Adrenal gland (tissue), 19 donors: ENCODE measurements around the gene FAM83D. TPM values are rescaled to one million over a fixed set of nuclear protein-coding genes. Genes with fewer than 3 reads are reported as not detected.

Experiments used
- DNase-seq, 7 donors: peaks; one replicate each; pipeline ENCODE4 v3.0.0-alpha.2; 2019 to 2020
- H3K27ac ChIP-seq, 5 donors: fragments of 200-600 bp; sonication (generic) in 4 of 5; 1 replicate in 3 of 5; 2 replicates in 2 of 5; pipeline versions ENCODE4 v1.5.1 to v1.8.0; 2016 to 2020; ENCODE audit warnings: mild to moderate bottlenecking in 1 of 5
- H3K27me3 ChIP-seq: fragments of 200-600 bp; 2 replicates; pipeline ENCODE4 v1.8.0; 2021
- H3K36me3 ChIP-seq, 2 donors: fragments of 200-600 bp; replicated peaks in 1 of 2; 1 replicate in 1 of 2; 2 replicates in 1 of 2; pipeline versions ENCODE4 v1.5.1 to v1.8.0; 2018 to 2022
- H3K4me1 ChIP-seq, 2 donors: fragments of 200-600 bp; replicated peaks in 1 of 2; 1 replicate in 1 of 2; 2 replicates in 1 of 2; pipeline versions ENCODE4 v1.5.1 to v1.8.0; 2018 to 2021
- H3K4me3 ChIP-seq, 4 donors: fragments of 200-600 bp; sonication (generic) in 3 of 4; one replicate each; pipeline ENCODE4 v1.5.1; 2016 to 2018
- H3K9me3 ChIP-seq, 3 donors: fragments of 200-600 bp; sonication (generic) in 1 of 3; replicated peaks in 1 of 3; 1 replicate in 2 of 3; 2 replicates in 1 of 3; pipeline versions ENCODE4 v1.5.1 to v1.8.0; 2016 to 2021
- CTCF ChIP-seq, 6 experiments: fragments of 450-650 bp in 4 of 6; fragments of 200-600 bp in 2 of 6; sonication (generic) in 1 of 6; IDR thresholded peaks; 1 replicate in 5 of 6; 2 replicates in 1 of 6; pipeline versions ENCODE4 v1.5.1 to v1.8.0; 2016 to 2021; ENCODE audit warnings: antibody characterized with exemption in 6 of 6, mild to moderate bottlenecking in 2 of 6, moderate library complexity in 1 of 6
- POLR2A ChIP-seq, 2 donors: fragments of 450-650 bp; IDR thresholded peaks; one replicate each; pipeline ENCODE4 v1.6.1; 2017; ENCODE audit warnings: antibody characterized with exemption in 2 of 2, mild to moderate bottlenecking in 2 of 2, moderate library complexity in 1 of 2
- WGBS, 4 donors: extraction: QIAGEN DNeasy Blood & Tissue Kit in 2 of 4; methylation state at CpG; one replicate each; pipeline versions ENCODE4 v1.1.5 to v1.1.7; 2013 to 2017; 5-methylcytosine and 5-hydroxymethylcytosine counted together
- intact Hi-C, 2 donors: fragments of 100-400 bp; cut with DNase I; formaldehyde crosslinking; loops; one replicate each; pipeline versions ENCODE4 v1.14.1 to v1.15.0; 2022 to 2023
- long read RNA-seq, 10 donors: library from polyadenylated mRNA in 3 of 10; unstranded in 2 of 10; stranded (forward) in 1 of 10; transcript quantifications; one replicate each; pipeline ENCODE4 v2.0.0 and lab custom pipeline, GENCODE V29; 2021 to 2026
- polyA plus RNA-seq, 3 donors: library from polyadenylated mRNA; stranded (reverse); fragments of 200-250 nt in 2 of 3; fragments of 350-450 nt in 1 of 3; fragmentation: Illumina TruSeq in 1 of 3; extraction: RNeasy Lipid Tissue Mini Kit (QIAGEN cat#74804) in 1 of 3; gene quantifications; one replicate each; pipeline ENCODE4 v1.2.3, GENCODE V29; 2013 to 2014
- total RNA-seq, 9 donors: library from RNA; depleted of rRNA in 4 of 9; stranded (reverse); fragments of >200 nt in 4 of 9; fragments of 120-200 nt in 1 of 9; fragmentation: NEBNext Ultra II Directional in 1 of 9; extraction: Animal tissue kit (Norgen Biotek cat#: 25700) in 1 of 9; gene quantifications; one replicate each; pipeline versions ENCODE4 v1.1.0 to v1.2.4, GENCODE V29; 2013 to 2023
- donor health status: healthy with polysubstance abuse.
- donor health status: Bipolar disorder and iron deficiency.
- donor health status: DM: yes; HTN: yes; CAD: no.
- donor health status: DM: no; HTN: no; CAD: no.
- donor health status: DM: no; HTN: no; CAD: no.
- donor health status: DM: yes; HTN: yes; CAD: no.

FAM83D gene
- total RNA-seq, result 1 to 10 TPM in 3 of 9 donors, under 1 TPM in 5, not detected in 1; 0.14 to 4.5 (median 0.77) TPM
- polyA plus RNA-seq, result 1 to 10 TPM in 1 of 3 donors, under 1 TPM in 2; 0.17 to 1.1 (median 0.72) TPM
- long read RNA-seq, donor 1, partial matches to known transcripts, result 0 of 3 reads
- long read RNA-seq, donor 1, other reads (novel, unspliced or antisense), result 0 of 3 reads
- long read RNA-seq, donor 2, result 0 reads
- long read RNA-seq, donor 3, result 0 reads
- long read RNA-seq, donor 4, result 0 reads
- long read RNA-seq, donor 5, partial matches to known transcripts, result 0 of 1 reads
- long read RNA-seq, donor 5, other reads (novel, unspliced or antisense), result 0 of 1 reads
- long read RNA-seq, donor 6, partial matches to known transcripts, result 0 of 1 reads
- long read RNA-seq, donor 6, other reads (novel, unspliced or antisense), result 1 of 1 reads
- long read RNA-seq, donor 7, partial matches to known transcripts, result 0 of 1 reads
- long read RNA-seq, donor 7, other reads (novel, unspliced or antisense), result 0 of 1 reads
- long read RNA-seq, donor 8, partial matches to known transcripts, result 0 of 4 reads
- long read RNA-seq, donor 8, other reads (novel, unspliced or antisense), result 0 of 4 reads
- long read RNA-seq, donor 9, partial matches to known transcripts, result 0 of 2 reads
- long read RNA-seq, donor 9, other reads (novel, unspliced or antisense), result 0 of 2 reads
- long read RNA-seq, donor 10, transcript FAM83D-201 (4 exons, 2,475 nt), result major isoform, 6 of 6 reads
- long read RNA-seq, donor 10, partial matches to known transcripts, result 0 of 6 reads
- long read RNA-seq, donor 10, other reads (novel, unspliced or antisense), result 0 of 6 reads

GRCh38 chr20:38926142-38926933 is at the start of gene FAM83D:
Gene FAM83D, plus strand, starts transcription at chr20:38926417. Its CDS starts 26 bp downstream, at chr20:38926443.
- Histone ChIP-seq H3K27ac (no peak within 1 kb of the TSS), H3K4me3 (peak within 1 kb of the TSS in 2 of 4 donors; percentile 49 to 55)
- WGBS, 4 donors, result 0 to 1% (median 0%) methylated on average over 15 to 95 of the region's 95 CpGs

GRCh38 chr20:38877483-38877882 is 48.7 kb upstream of the FAM83D start:
- no peak for TF ChIP-seq POLR2A (IDR thresholded peaks at IDR 0.05)
- TF ChIP-seq CTCF (IDR thresholded peaks at IDR 0.05), result no peak
- intact Hi-C loops, result no loop called here
- no peak for DNase-seq

More at GRCh38 chr20:38926142-38926933, at the start of gene FAM83D:
- Histone ChIP-seq H3K4me1 (peaks cover 10% of the 10 kb centered on the region in 2 donors), H3K36me3 (no peaks in the 10 kb centered on the region), H3K27me3 (no peaks in the 10 kb centered on the region), H3K9me3 (no peaks in the 10 kb centered on the region)
- TF ChIP-seq POLR2A (IDR thresholded peaks at IDR 0.05), result peak; percentile 27 to 76
- TF ChIP-seq CTCF (IDR thresholded peaks at IDR 0.05), result peak in 1 of 6 experiments; percentile 97
- DNase-seq, result peak; percentile 94 to 98 (median 97)
- intact Hi-C loops, result loop anchor here (5.0 kb wide), 1 partner anchor 121 kb away; no protein-coding TSS in a partner anchor

GRCh38 chr20:38878866-38879265 is 47.4 kb upstream of the FAM83D start:
- peak in 1 of 7 donors; percentile 7 for DNase-seq
- WGBS, 4 donors, result 25 to 30% (median 28%) methylated on average over 9 of the region's 9 CpGs
- Histone ChIP-seq H3K4me3 (no peak overlapping the region), H3K36me3 (no peaks in the 10 kb centered on the region), H3K9me3 (no peaks in the 10 kb centered on the region), H3K4me1 (no peaks in the 10 kb centered on the region), H3K27me3 (no peaks in the 10 kb centered on the region), H3K27ac (no peak overlapping the region)
- intact Hi-C loops, result no loop called here
- TF ChIP-seq POLR2A (IDR thresholded peaks at IDR 0.05) (no peak), CTCF (IDR thresholded peaks at IDR 0.05) (no peak)

More at GRCh38 chr20:38877483-38877882, 48.7 kb upstream of the FAM83D start:
- Histone ChIP-seq H3K36me3 (no peaks in the 10 kb centered on the region), H3K27me3 (no peaks in the 10 kb centered on the region), H3K9me3 (no peaks in the 10 kb centered on the region), H3K4me1 (no peaks in the 10 kb centered on the region), H3K27ac (no peak overlapping the region), H3K4me3 (no peak overlapping the region)
- WGBS, 4 donors, result 84 to 89% (median 87%) methylated on average over 6 of the region's 6 CpGs
